ENCODE results near the gene DIP2C.
"Not testable (repeated sequence)": the region's sequence is repeated elsewhere in the genome, so short reads cannot be mapped to it uniquely, and the experiment has no call there.

Gene DIP2C

GRCh38 chr10:329361-330099 lies 359.9 kb downstream of the DIP2C start:
- DNase-seq (ENCODE audit: low read depth in 2 of 2), result peak in 1 of 2 donors; percentile 30

GRCh38 chr10:327889-328852 lies 361.3 kb downstream of the DIP2C start:
- DNase-seq (ENCODE audit: low read depth in 2 of 2), result no peak

GRCh38 chr10:326894-327635 lies 362.4 kb downstream of the DIP2C start:
- no peak for DNase-seq (ENCODE audit: low read depth in 2 of 2)

GRCh38 chr10:326350-326749 lies 363.1 kb downstream of the DIP2C start:
- DNase-seq (ENCODE audit: low read depth in 2 of 2), result no peak

GRCh38 chr10:325282-325681 lies 364.2 kb downstream of the DIP2C start:
- DNase-seq (ENCODE audit: low read depth in 2 of 2), result no peak

- no peak for DNase-seq (ENCODE audit: low read depth in 2 of 2)
These were observed 364.9 kb downstream of the DIP2C start for GRCh38 chr10:324593-324992.

GRCh38 chr10:323651-324293 lies 365.7 kb downstream of the DIP2C start:
- peak in 1 of 2 donors; percentile 31 for DNase-seq (ENCODE audit: low read depth in 2 of 2)

- DNase-seq (ENCODE audit: low read depth in 2 of 2), result not testable (repeated sequence)
These were observed 366.4 kb downstream of the DIP2C start for GRCh38 chr10:323046-323445.

GRCh38 chr10:320771-321170 lies 368.7 kb downstream of the DIP2C start:
- DNase-seq (ENCODE audit: low read depth in 2 of 2), result no peak

- DNase-seq (ENCODE audit: low read depth in 2 of 2), result no peak
These were observed 371.5 kb downstream of the DIP2C start for GRCh38 chr10:317926-318325.

GRCh38 chr10:317271-317769 lies 372.1 kb downstream of the DIP2C start:
- DNase-seq (ENCODE audit: low read depth in 2 of 2), result no peak

- no peak for DNase-seq (ENCODE audit: low read depth in 2 of 2)
These were observed 373.1 kb downstream of the DIP2C start for GRCh38 chr10:316390-316789.

GRCh38 chr10:314871-315270 lies 374.6 kb downstream of the DIP2C start:
- no peak for DNase-seq (ENCODE audit: low read depth in 2 of 2)

GRCh38 chr10:314381-314780 lies 375.1 kb downstream of the DIP2C start:
- DNase-seq (ENCODE audit: low read depth in 2 of 2), result no peak

- DNase-seq (ENCODE audit: low read depth in 2 of 2), result no peak
These were observed 377.4 kb downstream of the DIP2C start for GRCh38 chr10:311901-312665.

- DNase-seq (ENCODE audit: low read depth in 2 of 2), result no peak
These were observed 378.4 kb downstream of the DIP2C start for GRCh38 chr10:310976-311639.

- DNase-seq (ENCODE audit: low read depth in 2 of 2), result no peak
These were observed 379.1 kb downstream of the DIP2C start for GRCh38 chr10:310371-310770.

- DNase-seq (ENCODE audit: low read depth in 2 of 2), result no peak
These were observed 380.8 kb downstream of the DIP2C start for GRCh38 chr10:308572-309085.

GRCh38 chr10:308101-308500 lies 381.4 kb downstream of the DIP2C start:
- no peak for DNase-seq (ENCODE audit: low read depth in 2 of 2)

GRCh38 chr10:307659-308058 lies 381.8 kb downstream of the DIP2C start:
- DNase-seq (ENCODE audit: low read depth in 2 of 2), result no peak

Measured in stimulated activated CD4-positive, alpha-beta T cell treated with anti-CD3 and anti-CD28 coated beads, Interleukin-4, amount 100 ng/mL, for 48 hours (primary cell).